Mammary epithelial cell (primary cell): ENCODE results near the gene FOXF1.

ENCODE experiments used
- CTCF ChIP-seq, 2 donors: IDR thresholded peaks in 1 of 2; conservative IDR thresholded peaks in 1 of 2; 2 replicates each; pipeline ENCODE4 v1.5.1; 2011 to 2012; ENCODE audit warnings: inconsistent platforms in 2 of 2, low read length in 2 of 2, mild to moderate bottlenecking in 2 of 2, control low read depth in 1 of 2, low read depth in 1 of 2; ENCODE audit not compliant: insufficient read depth in 1 of 2; ENCODE audit errors: extremely low read depth in 1 of 2
- EZH2 ChIP-seq: IDR thresholded peaks from 2 replicates; pipeline ENCODE4 v1.6.1; 2012; ENCODE audit warnings: low read length, inconsistent platforms, borderline replicate concordance

GRCh38 chr16:86527366-86527765, 17.0 kb downstream of the FOXF1 start:
- TF ChIP-seq EZH2 (no peak), CTCF (conservative IDR thresholded peaks at IDR 0.05 in 1 of 2, IDR thresholded peaks at IDR 0.05 in 1 of 2; ENCODE audit: extremely low read depth in 1 of 2, insufficient read depth in 1 of 2, low read depth in 1 of 2, low read length in 2 of 2) (no peak)
